Measurements from ENCODE around the gene PACS2.

PACS2 gene

DNA sequence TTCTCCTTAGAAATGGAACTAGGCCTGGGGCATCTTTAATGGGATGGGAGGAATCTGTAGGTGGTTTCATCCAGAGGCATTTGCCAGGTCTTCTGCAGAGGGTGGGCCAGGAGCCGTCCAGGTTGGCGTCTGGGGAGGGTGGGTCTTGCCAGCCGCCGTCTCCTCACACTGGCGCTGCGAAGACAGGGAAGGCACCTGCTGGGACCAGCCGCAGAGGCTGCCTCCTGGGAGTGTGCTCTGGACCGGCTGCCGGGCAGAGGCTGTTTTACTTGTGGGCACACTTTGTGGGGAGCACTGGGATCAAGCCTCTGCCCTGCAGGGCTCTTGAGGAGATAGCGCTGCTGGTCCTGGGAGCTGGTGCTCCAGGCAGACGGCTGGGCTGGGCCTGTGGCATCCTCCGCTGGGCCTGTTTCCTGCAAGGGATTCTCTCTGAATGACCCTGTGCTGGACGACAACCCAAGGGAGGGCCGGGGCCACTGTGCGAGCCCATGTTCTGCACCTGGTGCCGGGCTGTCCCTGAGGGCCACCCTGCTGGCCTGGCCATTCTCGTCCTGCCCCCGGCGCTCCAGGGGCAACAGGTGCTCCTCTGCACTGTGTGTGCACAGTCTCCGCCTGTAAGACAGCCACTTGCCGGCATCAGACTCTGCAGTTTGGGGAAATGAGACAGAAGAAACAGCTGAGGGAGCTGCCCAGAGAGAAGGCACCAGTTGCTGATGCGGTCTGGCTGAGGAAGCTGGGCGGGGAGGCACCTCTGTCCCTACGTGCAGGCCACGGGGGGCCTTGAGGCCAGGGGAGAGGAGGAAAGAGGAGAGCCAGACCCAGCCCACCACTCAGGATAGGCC is 73.8 kb downstream of the PACS2 start:
- no peak for DNase-seq (ENCODE audit: low read depth)

DNA sequence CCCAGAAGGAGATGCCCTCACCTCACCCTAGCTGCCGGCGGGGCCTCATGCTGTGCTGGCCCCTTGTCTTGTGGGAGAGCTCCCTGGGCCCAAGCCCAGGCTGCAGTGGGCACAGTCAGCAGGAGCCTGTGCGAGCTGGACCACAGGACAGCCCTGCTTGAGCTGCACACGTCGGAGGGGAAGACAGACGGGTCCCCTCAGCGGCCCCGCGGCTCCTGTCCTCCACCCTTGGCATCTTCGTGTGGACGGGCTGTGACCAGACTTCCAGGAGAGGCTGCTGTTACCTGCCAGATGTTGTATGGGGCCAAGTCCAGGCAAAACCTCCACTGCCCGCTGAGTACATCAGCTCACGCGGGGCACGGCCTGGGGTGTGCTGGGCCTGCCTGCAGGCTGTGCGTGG is 74.4 kb downstream of the PACS2 start:
- DNase-seq (ENCODE audit: low read depth), result no peak

DNA sequence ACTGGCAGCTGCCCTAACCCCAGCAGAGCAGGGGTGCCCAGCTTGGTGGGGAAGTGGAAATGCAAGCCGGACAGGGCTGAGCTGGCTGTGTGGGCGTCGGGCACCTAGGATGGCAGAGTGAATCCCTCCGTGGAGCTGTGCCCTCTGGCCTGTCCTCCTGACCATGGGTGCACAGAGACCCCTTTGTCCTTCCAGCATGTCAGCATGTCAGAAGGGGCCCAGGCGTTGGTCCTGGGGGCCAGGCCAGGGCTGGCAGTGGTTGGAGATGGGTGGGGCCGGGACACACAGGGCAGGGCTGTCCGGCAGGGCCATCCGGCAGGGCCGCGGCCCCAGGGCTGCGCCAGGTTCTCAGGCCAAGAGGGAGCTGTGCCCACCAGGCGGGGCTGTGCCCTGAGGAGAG is 75.0 kb downstream of the PACS2 start:
- DNase-seq (ENCODE audit: low read depth), result no peak

DNA sequence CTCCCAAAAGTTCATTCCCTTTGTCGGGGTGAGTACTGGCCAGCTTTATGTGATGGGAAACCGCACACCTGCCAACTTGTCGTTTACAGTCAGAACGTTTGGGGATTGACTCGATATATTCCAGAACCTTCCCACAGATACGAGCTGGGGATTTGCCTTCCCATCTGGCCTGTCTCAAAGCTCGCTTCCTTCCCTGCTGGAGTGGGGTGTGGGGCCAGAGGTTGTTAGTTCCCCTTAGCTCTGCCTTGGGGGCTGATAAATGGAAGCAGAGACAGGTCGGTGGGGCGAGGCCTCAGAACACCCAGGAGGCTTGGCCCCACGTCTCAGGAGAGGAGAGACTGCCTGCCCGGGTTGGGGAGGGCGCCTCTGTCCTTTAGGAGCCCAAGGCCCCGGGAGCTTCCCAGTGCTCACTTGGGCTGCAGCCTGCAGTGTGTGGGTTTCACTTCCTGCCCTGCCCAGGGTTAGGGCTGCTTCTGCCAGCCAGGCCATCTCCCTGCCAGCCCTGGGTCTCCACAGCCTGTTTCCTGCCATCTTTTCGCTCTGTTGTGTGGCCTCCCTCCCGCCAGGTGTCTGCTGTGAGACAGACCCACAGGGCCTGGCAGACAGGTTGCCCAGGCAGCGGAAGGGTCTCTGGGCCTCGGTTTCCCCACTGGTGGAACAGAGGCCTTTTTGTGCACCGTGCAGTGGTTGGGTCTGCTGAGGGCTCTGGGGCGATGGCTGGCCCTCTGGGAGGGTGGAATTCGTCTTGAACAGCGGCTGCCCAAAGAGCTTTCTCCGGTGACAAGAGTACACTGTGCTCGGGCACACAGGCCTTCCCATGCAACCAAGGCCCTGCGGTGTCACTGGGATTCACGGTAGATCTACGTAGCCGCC is 75.7 kb downstream of the PACS2 start:
- DNase-seq (ENCODE audit: low read depth), result no peak

DNA sequence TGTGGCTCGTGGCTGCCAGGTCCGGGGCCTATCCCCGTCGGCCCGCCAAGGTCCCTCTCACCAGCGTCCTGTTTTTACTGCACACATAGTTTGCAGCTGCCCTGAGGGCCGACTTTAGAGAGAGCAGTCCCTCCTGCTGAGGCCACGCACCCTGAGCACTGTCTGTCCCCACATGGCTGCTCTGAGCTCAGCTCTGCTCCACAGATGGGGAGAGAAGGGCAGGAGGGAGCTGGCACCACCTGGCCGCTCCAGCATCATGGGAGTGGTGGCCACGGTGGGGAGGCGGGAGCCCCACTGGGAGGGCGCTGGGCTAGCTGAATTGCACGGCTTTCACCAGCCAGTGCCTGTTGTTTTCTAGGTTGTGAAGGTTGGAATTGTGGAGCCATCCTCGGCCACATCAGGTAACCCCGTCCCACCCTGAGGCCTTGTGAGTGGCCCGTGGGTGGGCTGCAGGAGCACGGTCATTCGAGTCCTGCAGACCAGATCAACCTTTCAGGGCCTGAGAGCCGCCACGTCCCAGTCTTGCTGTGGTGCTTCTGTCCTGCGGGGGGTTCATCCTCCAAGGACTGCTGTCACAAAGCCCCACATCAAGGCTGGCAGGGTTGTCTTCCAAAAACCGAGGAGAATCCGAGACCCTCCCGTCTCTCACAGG is 76.4 kb downstream of the PACS2 start:
- DNase-seq (ENCODE audit: low read depth), result no peak

DNA sequence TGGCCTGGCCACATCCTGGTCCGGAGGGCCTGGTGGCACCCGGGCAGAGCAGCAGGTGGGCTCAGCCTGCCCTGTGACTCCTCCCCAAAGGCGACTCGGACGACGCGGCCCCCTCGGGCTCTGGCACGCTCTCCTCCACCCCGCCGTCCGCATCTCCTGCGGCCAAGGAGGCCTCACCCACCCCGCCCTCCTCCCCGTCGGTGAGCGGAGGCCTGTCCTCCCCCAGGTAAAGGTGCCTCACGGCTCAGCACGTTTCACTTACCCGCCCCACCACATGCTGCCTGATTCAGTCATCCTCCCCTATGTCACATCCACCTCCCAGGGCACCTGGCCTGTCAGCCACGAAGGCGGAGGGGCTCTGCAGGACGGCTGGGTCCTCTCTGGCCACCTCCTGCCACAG is 77.0 kb downstream of the PACS2 start:
- DNase-seq (ENCODE audit: low read depth), result no peak

DNA sequence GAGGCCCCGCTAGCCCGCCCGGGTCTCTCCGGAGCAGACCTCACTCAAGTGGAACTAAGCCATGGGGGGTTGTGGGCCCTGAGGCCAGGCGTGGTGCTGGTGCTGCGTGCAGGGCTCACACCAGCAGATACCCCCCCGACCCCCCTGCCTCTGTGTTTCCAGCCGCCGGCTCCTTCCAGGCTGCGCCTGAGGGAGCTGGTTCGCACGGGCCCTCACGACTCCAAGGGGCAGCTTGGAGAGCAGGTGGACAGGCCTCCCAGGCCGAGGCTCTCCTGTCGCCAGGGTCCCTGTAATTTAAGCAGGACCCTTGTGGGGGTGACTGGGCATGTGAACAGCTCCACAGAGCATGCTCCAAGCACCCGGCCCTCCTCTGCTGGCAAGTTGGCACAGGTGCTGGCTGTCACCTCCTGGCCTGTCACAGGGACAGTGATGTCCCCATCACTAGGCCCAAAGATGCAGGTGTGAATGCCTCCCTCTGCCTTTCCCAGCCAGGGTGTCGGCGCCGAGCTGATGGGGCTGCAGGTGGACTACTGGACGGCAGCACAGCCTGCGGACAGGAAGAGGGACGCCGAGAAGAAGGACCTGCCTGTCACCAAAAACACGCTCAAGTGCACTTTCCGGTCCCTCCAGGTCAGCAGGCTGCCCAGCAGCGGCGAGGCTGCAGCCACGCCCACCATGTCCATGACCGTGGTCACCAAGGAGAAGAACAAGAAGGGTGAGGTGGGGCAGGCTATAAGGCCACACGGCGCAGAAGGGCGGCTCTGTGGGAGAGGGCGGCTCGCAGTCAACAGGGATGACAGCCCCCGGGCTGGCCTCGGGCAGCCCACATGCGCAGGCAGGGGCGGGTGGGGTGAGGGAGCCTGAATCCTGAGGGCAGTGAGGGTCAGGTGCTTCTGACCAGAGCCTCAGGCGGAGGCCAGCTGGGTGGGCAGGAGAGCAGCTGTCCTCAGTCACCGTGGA is 77.9 kb downstream of the PACS2 start:
- no peak for DNase-seq (ENCODE audit: low read depth)

DNA sequence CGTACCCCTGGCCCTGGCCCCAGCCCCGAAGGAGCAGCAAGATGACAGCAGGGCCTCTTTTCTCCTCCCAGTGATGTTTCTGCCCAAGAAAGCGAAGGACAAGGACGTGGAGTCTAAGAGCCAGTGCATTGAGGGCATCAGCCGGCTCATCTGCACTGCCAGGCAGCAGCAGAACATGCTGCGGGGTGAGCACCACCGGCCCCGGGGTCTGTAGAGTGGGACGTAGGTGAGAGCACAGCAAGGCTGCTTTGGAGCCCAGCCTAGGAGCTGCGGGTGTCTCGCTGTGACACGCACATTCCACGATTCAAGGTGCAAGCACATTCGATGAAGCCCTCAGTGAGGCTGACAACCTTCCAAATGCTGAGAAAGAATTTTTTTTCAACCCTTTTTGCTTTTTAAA is 78.6 kb downstream of the PACS2 start:
- DNase-seq (ENCODE audit: low read depth), result no peak

DNA sequence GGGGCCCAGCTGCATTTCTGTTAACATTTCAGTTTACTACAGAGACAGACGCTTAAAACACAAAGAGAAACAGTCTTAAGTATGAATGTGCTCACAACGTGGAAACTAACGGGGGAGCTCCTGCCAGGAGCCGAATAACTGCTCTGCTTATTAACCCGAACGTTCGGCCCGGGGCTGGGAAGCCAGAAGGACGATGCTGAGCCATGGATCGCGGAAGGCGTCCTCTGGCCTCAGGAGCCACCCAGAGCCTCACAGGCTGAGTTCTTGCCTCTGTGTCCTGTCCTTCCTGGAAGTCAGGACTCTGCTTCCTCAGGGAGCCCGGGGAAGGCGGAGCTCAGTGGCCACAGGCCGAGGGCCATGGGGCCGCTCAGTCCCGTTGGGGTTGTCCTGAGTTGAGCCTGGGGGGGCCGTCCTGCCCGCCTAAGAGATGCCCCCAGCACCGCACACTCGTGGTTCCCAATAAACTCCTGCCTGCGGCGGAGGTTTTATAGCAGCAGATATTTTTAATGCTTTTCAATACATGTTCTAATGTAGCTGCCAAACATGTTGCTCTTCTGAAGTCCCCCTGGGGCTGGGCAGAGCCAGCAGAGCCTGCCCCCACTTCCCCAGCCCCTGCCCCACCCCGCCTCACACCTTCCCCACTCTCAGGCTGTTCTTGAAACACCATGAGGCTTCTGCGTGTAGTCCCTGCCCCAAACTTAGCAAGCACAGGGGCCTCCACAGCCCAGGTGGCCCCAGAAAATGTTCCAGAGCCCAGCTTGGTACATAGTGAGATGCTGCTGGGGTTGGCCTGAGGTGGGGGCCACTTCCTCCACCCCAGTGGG is 80.4 kb downstream of the PACS2 start:
- no peak for DNase-seq (ENCODE audit: low read depth)

DNA sequence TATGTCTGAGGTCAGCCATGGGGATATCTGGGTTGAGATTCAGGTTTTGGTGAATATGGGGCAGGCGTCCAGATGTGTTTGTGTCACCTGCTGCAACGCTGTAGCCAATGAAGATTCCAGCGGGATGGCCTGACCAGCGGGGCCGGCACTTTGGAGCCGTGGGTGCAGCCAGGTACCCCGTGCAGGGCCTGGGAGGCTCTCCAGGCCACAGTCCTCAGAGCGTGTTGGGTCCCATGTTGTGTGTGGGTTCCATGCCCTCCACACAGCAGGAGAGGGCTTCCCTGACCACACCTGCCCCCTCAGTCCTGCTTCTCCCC is 80.9 kb downstream of the PACS2 start:
- no peak for DNase-seq (ENCODE audit: low read depth)

DNA sequence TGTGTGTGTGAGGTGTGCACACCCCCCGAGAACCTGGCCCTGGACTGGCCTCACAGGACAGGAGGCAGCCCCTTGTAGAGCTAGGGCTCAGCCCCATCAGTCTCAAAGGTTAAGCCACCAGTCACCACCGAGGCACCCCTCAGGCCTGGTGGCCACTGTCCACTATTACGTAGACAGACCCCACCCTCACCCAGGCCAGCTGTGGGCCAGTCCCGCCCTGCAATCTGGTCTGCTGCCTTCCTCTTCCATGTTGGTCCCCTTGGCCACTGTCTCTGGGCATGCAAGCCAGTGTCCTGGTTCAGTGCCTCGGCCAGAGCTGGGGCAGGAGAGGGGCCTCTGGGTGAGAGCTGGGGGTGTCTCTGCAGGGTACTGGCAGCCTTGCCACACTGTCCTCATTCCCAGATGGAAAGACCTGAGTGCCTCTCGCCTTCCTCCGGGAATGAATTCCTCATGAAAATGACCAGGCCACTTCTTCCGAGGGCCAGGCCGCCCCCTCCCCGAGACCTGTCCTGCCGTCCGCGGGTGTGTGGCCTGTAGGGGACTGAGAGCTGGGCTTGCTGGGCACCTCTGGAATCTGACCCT is 82.9 kb downstream of the PACS2 start:
- no peak for DNase-seq (ENCODE audit: low read depth)

DNA sequence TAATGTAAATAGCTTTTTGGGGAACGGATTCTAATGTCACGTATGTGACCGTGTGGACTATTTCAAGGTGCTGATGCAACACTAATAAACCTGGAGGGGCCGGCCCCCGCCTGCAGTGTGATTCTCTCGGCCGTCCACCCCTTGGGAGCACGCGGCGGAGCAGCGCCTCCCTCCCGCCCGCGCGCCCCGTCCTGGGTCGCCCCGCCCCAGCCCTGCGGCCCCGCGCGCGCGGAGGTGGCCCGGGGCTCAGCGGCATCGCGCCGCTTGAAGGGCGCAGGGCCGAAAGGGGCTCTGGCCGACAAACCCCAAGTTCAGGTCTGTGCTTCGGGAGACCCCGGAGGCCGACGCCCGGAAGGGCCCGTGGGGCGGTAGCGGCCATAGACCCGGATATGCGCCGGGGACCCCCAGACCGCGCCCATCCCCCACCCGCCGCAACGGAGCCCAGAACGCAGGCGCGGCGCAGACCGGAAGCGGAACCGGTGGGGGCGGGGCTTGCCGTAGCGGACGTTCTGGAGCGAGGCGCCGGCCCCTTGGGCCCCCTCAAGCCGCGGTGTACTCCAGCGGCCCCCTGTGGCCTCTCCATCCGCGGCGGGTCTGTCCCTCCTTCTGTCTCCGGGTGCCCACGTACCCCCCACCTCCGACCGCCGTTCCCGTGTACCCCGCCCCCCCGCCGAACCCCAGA is 83.6 kb downstream of the PACS2 start, which contains the start of gene TEX22:
TEX22 (plus strand) TSS at position 495 of the 682 bp plus-strand sequence. CDS start 803 bp downstream, outside the sequence.
- peak; percentile 88 for DNase-seq (ENCODE audit: low read depth)

DNA sequence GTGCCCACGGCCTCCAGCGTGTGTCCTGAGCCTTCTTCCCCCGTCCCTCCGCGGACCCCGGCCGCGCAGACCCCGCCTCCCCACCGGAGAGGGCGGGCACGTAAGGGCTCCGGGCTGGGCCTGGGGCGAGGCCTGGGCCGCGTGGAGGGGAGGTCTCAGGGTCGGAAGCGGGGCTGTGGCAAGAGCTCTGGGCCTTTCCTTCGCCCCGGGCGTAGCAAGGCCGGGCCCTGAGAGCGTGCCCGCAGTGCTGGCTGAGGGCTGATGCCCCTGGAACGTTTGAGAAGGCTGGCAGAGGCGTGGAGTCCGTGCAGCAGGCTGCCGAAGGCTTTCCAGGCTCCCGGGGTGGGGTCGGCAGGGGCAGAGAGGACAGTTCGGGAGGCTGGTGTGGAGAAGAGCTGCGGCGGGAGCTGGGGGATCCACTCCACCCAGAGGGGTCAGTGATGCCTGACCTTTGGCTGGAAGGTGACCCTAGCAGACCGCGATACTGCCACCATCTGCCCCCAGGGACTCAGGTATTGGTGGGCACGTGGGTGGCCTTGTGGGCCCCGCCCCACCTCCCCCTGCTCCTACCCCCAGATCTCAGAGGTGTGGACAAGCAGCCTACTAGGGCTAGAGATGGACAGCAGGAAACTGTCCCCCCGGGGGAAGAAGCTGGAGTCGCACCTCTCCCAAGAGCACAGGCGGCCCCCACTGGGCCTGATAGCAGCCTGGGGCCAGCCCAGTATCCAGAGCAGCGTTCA is 84.3 kb downstream of the PACS2 start:
- DNase-seq (ENCODE audit: low read depth), result no peak

DNA sequence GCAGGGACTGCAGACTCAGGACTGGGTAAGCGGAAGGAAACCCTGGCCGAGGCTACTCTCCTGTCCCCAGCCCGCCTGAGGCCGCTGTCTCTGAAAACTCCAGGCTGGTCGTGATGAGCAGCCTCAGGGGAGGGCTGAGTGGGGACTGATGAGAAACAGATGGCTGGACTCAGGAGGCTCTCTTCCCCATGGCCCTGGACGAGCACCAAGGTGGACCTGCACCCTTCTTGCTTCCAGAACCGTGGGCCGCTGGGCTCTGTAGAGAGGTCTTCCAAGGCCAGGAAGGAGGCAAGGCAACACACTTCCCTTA is 84.9 kb downstream of the PACS2 start:
- no peak for DNase-seq (ENCODE audit: low read depth)

DNA sequence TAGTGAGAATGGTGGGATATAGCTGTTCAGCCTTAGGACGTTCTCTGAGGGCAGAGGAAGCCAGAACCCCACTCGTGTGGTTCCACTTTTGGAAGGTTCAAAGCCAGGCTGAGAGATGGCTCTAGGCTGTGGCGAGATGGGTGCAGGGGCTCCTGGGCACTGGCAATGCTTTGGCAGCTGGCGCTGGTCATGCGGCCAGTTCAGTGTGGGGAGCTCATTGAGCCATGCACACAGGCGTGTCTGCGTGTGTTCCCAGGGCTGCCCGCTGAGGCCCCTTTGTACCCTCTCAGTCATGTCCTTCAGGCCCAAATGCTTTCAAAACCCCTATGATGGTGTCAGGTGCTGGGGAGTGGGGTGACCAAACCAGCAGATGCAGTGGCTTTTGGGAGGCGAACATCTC is 85.5 kb downstream of the PACS2 start:
- DNase-seq (ENCODE audit: low read depth), result no peak

DNA sequence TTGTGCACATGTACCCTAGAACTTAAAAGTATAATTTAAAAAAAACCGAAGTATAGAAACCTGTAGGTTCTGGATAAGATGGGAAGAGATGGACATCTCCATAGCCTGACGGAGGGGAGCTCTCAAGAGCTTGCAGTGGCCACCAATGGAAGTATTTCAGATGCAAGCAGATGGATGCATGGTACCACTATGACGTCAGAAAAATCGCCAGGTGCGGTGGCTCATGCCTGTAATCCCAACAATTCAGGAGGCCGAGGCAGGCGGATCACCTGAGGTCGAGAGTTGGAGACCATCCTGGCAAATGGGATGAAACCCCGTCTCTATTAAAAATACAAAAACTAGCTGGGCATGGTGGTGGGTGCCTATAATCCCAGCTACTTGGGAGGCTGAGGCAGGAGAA is 87.2 kb downstream of the PACS2 start:
- DNase-seq (ENCODE audit: low read depth), result no peak

DNA sequence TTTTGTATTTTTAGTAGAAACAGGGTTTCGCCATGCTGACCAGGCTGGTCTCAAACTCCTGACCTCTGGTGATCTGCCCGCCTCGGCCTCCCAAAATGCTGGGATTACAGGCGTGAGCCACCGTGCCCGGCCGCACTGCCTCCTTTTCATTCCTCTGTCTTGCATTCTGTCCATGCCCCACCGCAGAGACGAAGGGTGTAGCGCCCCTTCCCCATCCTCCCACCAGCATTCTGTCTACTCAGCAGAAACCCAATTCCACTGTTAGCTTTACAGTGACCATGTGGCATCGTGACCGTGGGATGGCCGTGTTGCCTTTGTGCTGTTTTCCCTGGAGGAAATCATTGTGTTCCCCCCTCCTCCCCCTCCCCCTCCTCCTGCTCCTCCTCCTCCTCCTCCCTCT is 94.0 kb downstream of the PACS2 start:
- DNase-seq (ENCODE audit: low read depth), result no peak

DNA sequence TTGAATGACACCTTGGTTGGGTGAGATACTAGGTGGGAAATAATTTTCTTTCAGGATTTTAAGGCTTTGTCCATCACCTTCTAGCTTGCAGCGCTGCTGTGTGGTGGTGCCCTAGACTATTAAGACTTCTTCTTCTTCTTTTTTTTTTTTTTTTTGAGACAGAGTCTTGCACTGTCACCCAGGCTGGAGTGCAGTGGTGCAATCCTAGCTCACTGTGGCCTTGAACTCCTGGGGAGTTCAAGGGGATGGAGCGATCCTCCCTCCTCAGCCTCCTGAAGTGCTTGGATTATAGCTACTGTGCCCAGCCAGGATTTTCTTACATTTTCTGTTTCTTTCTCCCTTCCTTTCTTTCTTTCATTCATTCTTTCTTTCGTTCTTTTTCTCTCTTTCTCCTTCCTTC is 94.8 kb downstream of the PACS2 start:
- DNase-seq (ENCODE audit: low read depth), result no peak

DNA sequence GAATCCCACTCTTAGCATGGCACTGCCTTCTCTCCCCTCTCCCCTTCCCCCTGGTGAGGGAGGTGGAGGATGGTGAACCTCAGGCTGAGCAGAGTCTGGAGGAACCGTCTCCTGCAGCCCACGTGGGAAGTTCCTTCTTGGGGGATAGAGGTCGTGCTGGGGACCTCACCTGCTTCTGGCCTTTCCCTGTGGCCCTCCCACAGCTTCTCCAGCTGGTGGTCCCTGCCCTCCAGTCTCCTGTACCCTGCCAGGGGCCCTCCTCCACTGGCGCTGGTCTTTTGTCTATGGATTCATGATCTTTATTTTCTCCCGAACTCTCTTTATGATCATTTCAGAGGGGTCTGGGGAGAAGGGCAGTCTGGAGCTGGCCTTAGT is 96.1 kb downstream of the PACS2 start:
- DNase-seq (ENCODE audit: low read depth), result no peak
